LNCAP (cell line): ENCODE results near the gene ARHGAP10.

Experiments used
- TF ChIP-seq, protein P1 (sequence below): fragments of 450-650 bp; IDR thresholded peaks from 2 replicates; pipeline ENCODE4 v1.5.1; 2017; ENCODE audit warnings: mild to moderate bottlenecking

Gene ARHGAP10

DNA sequence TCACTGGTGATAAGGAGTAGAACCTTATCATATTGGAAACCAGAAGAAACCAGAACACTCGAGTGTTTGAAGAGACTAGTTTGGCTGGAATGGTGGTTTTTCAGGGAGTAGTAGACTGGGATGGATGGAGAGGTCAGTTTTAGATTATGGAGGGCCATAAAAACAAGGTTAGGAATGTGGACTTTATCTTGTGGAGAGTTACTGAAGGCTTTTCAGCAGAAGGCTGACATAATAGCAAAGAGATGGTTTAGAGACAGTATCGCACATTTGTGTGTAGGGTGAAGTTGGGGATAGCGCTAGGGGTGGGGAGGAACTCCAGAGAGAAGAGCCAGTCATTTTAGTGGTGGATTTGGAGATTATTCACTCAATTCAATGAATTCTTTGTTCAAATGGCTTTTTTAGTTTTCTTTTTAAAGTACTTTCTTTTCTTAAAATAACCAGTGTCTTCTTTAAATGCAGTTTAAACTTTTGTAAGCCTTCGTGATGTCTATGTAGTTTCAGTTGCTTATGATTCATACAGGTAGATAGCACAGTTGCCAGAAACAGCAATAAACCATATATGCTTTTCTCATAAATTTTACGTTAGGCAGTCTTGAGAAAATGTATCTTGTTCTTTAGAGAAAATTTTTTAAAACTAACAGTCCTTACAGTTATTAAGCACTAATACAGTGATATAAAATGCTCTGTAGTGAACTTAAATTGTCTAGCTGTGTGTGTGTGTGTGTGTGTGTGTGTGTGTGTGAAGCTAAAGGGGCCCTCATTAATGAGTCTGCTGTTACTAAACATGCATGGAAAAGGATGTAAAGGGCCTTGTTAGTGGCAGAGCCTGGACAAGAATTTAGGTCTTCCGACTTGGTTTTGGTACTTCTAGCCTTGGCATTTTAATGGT lies 3.8 kb downstream of the ARHGAP10 start:
- TF ChIP-seq, protein P1, sequence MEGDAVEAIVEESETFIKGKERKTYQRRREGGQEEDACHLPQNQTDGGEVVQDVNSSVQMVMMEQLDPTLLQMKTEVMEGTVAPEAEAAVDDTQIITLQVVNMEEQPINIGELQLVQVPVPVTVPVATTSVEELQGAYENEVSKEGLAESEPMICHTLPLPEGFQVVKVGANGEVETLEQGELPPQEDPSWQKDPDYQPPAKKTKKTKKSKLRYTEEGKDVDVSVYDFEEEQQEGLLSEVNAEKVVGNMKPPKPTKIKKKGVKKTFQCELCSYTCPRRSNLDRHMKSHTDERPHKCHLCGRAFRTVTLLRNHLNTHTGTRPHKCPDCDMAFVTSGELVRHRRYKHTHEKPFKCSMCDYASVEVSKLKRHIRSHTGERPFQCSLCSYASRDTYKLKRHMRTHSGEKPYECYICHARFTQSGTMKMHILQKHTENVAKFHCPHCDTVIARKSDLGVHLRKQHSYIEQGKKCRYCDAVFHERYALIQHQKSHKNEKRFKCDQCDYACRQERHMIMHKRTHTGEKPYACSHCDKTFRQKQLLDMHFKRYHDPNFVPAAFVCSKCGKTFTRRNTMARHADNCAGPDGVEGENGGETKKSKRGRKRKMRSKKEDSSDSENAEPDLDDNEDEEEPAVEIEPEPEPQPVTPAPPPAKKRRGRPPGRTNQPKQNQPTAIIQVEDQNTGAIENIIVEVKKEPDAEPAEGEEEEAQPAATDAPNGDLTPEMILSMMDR, result no peak

DNA sequence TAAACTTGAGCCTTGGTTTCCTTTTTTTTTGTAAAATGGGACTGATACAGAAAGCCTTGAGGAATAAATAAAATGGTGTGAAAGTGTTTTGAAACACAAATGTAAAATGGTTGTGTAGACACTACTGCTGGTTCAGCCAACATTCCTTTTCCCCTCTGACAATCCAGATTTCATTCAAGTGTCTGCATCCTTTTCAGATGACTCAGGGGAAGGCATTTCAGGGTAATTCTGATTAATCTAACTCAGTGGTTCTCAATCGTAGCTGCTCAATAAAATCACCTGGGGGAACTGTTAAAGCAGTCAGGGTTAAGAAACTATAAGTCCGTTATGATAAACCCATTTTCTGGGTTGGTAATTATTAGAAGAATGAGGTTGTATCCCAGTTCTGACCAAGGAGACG lies 4.6 kb downstream of the ARHGAP10 start:
- TF ChIP-seq, protein P1, result no peak

DNA sequence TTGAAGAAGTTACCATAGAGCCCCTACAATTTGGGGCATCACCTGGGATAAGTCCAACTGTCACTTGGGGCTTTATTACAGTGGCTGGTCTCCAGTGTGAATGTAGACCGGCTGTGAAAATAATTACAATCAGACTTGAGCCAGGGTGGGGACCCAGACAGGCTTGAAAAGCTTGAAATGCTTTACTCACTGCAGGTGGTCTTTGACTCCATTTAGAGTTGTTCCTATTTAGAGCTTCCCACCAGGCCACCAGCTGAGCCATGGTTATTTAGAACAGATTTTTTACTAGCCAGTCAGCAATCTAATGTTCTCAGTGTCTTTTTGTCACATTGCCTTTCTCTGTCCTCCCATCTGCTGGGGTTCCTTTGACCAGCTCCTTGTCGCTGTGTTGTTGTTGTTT lies 5.7 kb downstream of the ARHGAP10 start:
- TF ChIP-seq, protein P1, result no peak

DNA sequence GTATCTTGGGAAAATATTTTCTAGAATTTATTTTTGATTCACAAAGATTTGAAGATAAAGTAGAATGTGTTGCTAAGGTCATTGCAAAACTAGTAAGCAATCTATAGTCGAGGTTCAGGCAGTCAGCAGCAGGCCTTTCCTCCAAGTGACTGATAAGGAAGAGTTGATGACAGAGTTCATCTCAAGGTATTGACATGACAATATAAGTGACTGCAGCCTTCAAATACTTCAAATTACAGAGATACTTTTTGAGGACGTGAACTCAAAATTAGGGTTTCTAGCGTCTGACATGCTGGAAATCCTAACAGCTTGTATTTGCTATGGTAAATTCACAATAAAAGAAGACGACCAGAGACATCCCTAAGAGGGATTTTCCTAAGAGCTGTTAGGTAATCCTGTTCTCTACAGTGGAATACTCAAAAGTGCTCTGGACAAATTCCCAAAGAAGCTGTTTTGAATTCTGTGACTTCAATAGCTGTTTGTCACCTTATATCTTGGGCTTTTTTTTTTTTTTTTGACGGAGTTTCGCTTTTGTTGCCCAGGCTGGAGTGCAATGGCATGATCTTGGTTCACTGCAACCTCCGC lies 7.4 kb downstream of the ARHGAP10 start:
- TF ChIP-seq, protein P1, result no peak

DNA sequence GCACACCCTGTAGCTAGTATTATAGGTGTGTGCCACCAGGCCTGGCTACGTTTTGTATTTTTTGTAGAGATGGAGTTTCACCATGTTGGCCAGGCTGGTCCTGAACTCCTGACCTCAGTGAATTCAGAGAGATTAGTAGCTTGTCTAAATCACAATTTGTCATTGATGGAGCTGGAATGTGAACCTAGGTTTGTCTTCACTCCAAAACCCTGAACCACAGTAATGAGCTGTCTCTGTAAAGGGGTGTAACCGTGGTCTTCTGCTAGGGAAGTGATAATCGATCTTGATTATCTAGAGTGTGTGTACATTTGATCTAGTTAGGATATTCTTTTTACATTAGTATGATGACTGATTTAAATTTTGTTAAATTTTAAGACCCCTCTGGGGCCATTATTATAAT lies 8.3 kb downstream of the ARHGAP10 start:
- TF ChIP-seq, protein P1, result no peak

DNA sequence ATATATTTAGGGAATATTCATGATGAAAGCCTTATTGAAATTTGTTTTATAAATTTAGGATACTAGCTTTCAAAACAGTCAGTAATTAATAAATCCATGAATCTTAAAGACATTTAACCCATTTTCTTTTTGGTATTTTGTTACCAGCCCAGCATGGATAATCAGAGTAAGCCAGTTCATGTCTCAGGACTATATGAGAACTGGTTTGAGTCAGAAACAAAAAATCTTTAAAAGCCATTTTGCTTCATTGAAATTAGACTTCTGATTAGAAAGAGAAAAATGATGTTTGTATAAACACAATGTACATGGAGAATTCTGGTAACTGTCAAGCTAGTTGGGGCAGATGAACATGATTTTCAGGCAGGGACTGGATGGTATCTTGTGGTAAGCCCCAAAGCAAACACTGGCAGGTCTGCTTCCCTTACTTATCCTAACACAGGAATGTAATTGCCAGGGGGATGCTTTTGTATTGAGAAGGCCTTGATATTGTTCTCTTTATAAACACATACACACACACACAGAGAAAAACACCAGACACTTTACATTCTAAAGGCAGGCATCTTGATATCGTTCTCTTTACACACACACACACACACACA lies 9.4 kb downstream of the ARHGAP10 start:
- TF ChIP-seq, protein P1, result no peak

DNA sequence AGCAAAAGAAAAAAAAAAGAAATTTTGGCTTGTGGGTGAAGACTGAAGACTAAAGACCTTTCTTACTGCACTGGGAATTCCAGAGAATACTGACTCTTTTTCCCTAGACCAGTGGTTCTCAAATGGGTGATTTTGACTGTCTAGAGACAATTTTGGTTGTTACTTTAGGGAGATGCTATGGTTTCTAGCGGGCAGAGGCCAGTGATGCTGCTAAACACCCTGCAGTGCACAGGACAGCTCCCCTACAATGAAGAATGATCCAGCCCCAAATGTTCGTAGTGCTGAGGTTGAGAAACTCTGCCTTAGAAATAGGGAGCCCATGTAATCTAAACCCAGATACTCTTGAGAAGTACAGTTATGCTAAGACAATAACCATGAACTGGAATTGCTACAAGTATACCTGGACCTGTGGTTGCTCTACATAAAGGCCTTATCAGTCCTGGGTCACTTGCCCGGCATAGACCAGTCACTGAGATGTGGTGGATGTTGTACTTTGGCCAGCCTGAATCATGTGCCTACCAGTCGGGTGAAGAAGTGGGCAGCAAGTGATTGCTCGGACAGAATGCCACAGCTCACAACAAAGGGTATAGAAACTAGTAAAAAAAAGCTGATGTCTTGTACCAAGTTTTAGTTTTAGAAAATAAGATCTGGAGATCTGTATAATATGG lies 16.0 kb downstream of the ARHGAP10 start:
- TF ChIP-seq, protein P1, result no peak
